Measurements from ENCODE around the gene PLA2G6.

Gene PLA2G6, protein sequence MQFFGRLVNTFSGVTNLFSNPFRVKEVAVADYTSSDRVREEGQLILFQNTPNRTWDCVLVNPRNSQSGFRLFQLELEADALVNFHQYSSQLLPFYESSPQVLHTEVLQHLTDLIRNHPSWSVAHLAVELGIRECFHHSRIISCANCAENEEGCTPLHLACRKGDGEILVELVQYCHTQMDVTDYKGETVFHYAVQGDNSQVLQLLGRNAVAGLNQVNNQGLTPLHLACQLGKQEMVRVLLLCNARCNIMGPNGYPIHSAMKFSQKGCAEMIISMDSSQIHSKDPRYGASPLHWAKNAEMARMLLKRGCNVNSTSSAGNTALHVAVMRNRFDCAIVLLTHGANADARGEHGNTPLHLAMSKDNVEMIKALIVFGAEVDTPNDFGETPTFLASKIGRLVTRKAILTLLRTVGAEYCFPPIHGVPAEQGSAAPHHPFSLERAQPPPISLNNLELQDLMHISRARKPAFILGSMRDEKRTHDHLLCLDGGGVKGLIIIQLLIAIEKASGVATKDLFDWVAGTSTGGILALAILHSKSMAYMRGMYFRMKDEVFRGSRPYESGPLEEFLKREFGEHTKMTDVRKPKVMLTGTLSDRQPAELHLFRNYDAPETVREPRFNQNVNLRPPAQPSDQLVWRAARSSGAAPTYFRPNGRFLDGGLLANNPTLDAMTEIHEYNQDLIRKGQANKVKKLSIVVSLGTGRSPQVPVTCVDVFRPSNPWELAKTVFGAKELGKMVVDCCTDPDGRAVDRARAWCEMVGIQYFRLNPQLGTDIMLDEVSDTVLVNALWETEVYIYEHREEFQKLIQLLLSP

DNA sequence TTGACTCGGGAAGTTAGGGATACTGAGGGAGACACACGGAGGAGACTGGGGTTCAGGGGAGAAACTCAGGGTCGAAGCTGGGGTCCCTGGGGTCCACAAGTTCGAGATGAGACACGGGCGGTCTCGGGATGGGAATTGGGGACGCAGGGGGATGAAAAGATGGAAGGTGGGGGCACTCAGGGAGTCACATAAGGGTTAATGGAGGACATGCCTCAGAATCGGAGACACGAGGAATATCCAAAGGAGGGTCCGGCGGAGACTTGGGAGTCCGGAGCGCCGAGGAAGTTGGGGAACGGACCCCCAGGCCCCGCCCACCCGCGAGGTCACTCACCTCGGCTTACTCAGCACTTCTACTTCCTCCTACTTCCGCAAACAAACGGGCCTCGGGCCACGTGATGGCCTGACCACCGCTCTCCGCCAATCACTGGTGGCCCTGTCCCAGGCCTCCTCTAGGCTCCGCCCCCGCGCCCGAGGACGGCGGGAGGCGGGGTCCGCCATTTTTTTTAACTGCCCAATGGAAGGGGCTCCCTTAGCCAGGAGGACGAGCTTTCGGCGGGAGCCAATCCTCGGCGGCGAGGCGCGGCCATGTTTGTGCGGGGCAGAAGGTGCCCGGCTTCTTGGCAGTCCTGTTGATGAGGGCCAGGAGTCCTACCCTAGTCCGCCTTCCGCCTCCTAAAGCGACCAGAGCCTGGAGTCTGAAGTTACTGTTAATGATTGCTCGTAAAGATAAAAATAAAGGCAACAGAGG, at the start of gene PLA2G6:
Gene PLA2G6, minus strand, starts transcription at position 378 of the 748 bp plus-strand sequence. CDS start 12,404 bp downstream, outside the sequence.
- DNase-seq: peak; percentile 100

GRCh38 chr22:38230916-38231315, 49.3 kb upstream of the PLA2G6 start:
- no peak for DNase-seq

- peak; percentile 62 to 71 for DNase-seq
These were observed 48.6 kb upstream of the PLA2G6 start for GRCh38 chr22:38230108-38230825.

GRCh38 chr22:38228873-38229740, 47.5 kb upstream of the PLA2G6 start:
- no peak for DNase-seq

DNA sequence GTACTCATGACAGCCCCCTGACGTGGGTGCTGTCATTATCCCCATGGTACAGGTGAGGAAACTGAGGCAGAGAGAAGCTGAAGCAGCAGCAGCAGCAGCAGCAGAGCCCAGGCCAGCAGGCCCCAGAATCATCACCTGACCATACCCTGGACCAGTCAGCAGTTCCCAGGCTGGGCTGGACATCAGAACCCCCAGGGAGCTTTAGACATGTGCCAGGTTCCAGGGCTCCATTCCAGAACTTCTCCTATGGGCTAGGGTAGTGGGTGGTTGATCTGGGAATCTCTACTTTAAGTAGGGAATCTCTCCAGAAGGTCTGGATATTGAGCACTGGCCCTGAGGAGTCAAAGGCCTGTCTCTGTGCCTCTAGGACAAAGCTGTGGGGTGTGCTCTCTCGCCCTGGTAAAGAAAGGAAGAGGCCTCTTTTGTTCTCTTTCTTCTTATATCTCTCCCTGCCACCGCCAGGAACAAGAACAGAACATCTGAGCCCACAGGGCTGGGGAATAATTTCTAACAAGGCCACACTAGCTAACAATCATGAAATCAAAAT, 46.8 kb upstream of the PLA2G6 start:
- no peak for DNase-seq

- no peak for DNase-seq
These were observed 45.4 kb upstream of the PLA2G6 start for GRCh38 chr22:38226853-38227649.

DNA sequence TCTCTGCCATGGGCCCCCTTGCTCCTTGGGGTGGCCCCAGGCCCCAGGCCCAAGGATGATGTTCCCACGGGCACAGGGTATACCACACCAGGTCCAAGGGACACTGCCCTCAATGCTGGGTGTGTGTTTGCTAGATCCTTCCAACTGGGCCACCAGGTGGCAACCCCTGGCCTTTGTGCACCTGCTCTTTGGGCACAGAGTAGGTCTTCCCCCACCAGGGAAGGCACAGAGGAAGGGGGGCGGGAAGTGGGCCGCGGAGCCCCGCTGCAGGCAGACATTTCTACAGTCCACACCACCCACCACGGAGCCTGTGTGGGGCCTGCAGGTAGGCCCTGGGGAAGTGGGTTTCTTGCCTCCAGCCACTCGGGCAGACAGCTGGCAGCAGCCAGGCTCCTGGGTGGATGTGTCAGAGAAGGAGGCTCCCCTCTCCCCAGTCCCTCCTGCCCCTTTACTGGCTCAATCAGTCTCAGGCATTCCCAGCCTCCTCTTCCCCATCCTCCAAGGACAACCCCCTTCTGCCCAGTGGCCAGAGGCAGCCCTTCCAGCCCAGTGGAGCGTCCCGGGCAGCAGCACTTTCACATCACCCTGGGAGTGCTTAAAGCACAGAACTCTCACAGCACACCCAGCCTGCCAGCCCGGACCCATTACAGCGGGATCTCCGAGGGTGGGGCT, 41.8 kb upstream of the PLA2G6 start:
- no peak for DNase-seq

DNA sequence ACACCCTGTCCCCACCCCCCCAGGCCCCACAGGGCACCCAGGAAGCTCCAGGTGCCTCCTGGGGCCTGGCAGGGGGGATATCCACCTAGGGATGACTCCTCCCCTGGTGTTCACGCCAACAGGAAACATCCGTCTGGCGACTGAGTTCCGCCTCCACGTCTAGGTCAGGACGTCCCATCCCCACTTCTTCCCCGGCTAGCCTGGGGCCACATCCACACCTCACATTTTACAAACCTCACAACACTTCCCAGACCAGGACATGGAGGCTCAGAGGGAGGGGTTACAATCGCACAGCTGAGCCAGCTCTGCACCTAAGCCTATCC, 41.1 kb upstream of the PLA2G6 start:
- DNase-seq: no peak

DNA sequence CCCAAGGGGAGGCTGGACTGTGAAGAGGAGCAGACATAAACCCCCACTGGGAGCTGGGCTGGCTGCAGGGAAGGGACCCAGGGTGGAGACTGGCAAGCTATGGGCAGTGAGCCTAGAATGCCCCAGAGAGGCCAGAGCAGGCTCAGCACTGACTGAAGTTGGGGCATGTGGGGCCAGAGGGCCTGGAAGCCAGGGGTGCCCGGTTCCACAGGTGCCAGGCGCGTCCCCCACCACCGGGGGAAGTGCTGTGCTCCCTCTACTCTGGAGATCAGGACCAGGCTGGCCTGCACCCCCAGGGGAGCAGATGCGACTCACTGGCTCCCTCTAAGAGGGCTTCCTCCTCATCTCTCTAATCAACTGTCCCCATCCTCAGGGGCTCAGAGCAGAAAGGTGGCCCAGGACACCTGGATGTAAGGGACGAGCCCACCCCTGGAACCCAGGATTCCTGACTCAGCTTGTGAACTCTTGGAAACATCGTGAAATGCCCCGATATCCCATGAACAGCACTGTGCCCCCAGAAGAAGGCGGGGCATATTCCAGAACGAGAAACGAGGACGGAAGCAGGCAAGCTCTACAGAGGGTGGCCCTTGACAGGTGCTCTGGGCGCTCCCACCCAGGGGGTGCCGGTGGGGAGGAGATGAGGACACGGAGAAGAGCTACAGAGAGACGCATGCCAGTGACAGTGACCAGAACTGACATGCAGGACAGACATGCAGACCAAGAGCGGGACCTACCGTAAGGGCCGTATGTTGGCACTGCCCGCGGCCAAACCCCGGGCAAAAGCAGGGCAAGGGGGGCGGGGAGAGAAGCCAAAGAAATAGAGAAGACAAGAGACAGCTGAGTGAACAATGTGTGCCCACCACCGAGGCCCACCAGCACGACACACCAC, 40.5 kb upstream of the PLA2G6 start:
- DNase-seq: no peak

DNA sequence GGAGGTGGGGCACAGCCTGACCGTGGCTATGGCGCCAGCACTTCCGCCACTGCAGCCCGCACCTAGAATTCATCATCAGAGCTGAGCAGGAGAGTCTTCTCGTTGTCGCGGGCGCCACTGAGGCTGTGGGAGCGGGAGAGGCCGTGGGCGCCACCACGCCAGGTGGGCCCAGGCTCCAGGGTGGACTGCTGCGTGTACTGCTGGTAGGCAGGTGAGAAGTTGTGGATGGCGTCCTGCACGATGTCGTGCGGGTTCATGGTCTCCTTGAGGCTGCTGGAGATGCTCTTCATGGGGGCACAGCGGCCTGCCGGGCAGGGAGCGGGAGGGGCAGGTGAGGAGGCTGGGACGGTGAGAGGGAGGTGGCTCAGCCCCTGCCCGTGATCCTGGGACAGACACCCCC, 39.8 kb upstream of the PLA2G6 start:
- DNase-seq: no peak

GRCh38 chr22:38220653-38221386, 39.2 kb upstream of the PLA2G6 start:
- DNase-seq: no peak

DNA sequence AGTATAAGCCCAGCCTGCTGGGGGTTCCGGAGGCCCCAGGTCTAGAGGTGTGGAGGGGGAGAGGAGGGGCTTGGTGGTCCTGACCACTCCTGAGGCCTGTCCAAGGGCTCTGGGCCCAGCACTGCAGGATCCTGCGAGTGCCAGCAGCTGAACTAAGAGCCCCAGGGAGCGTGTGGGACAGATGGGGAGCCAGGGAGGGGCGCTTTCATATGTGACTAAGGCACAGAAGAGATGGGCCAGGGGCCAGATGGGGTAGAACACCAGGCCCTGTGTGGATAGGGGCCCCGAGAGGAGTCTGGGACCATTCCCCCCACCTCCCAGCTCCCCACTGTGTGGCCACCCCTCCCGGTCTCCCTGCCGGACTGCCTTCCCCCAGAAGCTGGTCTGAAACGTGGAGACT, 38.5 kb upstream of the PLA2G6 start:
- DNase-seq: no peak

- no peak for DNase-seq
These were observed 38.0 kb upstream of the PLA2G6 start for GRCh38 chr22:38219632-38220031.

DNA sequence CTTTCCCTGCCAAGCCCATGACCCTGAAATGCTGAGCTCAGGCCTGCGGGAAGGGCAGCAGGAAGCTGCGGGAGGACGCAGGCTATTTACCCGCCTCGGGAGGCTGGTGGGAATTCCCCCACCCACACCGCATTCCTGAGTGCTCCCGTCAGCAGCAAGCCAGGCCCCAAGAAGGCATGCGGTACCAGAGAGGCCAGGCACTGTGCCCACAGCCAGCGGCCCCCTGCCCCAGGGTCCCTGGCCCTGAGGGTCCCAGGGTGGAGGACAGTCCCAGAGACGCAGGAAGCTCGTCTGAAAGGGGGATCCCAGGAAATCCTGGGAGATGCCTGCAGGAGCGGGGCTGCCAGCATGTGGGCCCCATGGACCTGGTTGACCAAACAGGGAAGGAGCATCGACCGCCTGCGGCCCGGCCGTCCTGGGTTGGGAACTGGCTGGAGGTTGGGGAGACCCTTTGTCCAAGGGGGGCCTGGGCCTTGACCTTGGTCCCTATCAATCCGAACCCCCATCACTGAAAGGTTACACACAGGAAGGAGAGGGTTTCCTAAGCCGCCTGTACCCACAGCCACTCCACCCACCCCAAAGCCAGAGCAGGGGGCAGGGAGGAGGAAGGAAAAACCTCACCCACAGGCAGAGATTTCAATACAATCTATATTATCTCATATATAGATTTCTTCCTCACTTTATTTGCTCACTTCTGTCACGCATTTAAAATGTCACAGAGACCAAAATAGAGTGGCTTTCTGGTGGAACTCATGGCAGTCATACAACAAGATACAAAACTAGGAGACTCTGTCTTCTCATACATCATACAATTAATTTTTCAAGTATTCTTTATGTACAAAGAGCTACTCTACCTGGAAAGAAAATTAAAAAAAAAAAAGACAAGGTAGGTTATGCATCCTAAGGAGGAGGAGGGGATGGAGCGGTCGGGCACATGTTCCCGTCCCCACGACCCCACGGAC, 37.3 kb upstream of the PLA2G6 start:
- peak; percentile 89 to 95 for DNase-seq

- DNase-seq: peak; percentile 58 to 71
These were observed 33.8 kb upstream of the PLA2G6 start for GRCh38 chr22:38215156-38216038.
